NCI-H526 treated with DMSO at 0.1 percent for 48 hours (cell line): ENCODE measurements around the gene FOXJ3.

Source experiments
- DNase-seq: peaks from one replicate; lab custom pipeline; 2025; lab: John Stamatoyannopoulos, UW

Gene FOXJ3

GRCh38 chr1:42334240-42335049, 590 bp downstream of the FOXJ3 start:
- peak; percentile 67 for DNase-seq

- no peak for DNase-seq
Measured at GRCh38 chr1:42333662-42334239, 1.3 kb downstream of the FOXJ3 start.

- no peak for DNase-seq
Measured at GRCh38 chr1:42332877-42333276, 2.2 kb downstream of the FOXJ3 start.

GRCh38 chr1:42330215-42330614, 4.8 kb downstream of the FOXJ3 start:
- no peak for DNase-seq

GRCh38 chr1:42328916-42329496, 6.0 kb downstream of the FOXJ3 start:
- no peak for DNase-seq

GRCh38 chr1:42328047-42328625, 6.9 kb downstream of the FOXJ3 start:
- DNase-seq, result no peak

- DNase-seq, result no peak
Measured at GRCh38 chr1:42325014-42325402, 10.0 kb downstream of the FOXJ3 start.

GRCh38 chr1:42324398-42325013, 10.5 kb downstream of the FOXJ3 start:
- no peak for DNase-seq

GRCh38 chr1:42323551-42323950, 11.5 kb downstream of the FOXJ3 start:
- DNase-seq, result no peak

GRCh38 chr1:42322577-42322976, 12.5 kb downstream of the FOXJ3 start:
- no peak for DNase-seq

GRCh38 chr1:42321731-42322130, 13.3 kb downstream of the FOXJ3 start:
- DNase-seq, result no peak

GRCh38 chr1:42320708-42321107, 14.3 kb downstream of the FOXJ3 start:
- no peak for DNase-seq

GRCh38 chr1:42319871-42320484, 15.1 kb downstream of the FOXJ3 start:
- DNase-seq, result no peak

GRCh38 chr1:42319128-42319851, 15.7 kb downstream of the FOXJ3 start:
- DNase-seq, result no peak

GRCh38 chr1:42318601-42319000, 16.4 kb downstream of the FOXJ3 start:
- DNase-seq, result no peak

GRCh38 chr1:42317308-42317707, 17.7 kb downstream of the FOXJ3 start:
- DNase-seq, result no peak

- DNase-seq, result no peak
Measured at GRCh38 chr1:42316292-42316691, 18.7 kb downstream of the FOXJ3 start.

GRCh38 chr1:42315500-42315899, 19.5 kb downstream of the FOXJ3 start:
- DNase-seq, result no peak

- no peak for DNase-seq
Measured at GRCh38 chr1:42313970-42314369, 21.1 kb downstream of the FOXJ3 start.

GRCh38 chr1:42312576-42313212, 22.3 kb downstream of the FOXJ3 start:
- no peak for DNase-seq

- DNase-seq, result no peak
Measured at GRCh38 chr1:42311897-42312296, 23.1 kb downstream of the FOXJ3 start.
